Stimulated activated memory B cell treated with anti-CD40 and anti-IgM and Interleukin-4, amounts not matched to agents 10 μg/mL and 1 μg/mL and 100 μg/mL, for 72 hours (primary cell): ENCODE data around the gene CDON.

Experiments
- ATAC-seq: fragments of 150-1000 bp; cut with Tn5 transposase; 2 replicates; pipeline ENCODE4 v1.10.0; 2021
- H3K27ac Mint-ChIP-seq: one replicate; pipeline ENCODE4 v1.8.0; 2022; ENCODE audit warnings: mild to moderate bottlenecking, mixed read lengths
- H3K27me3 Mint-ChIP-seq: one replicate; pipeline ENCODE4 v1.8.0; 2022; ENCODE audit warnings: mixed read lengths
- H3K36me3 Mint-ChIP-seq: one replicate; pipeline ENCODE4 v1.8.0; 2022; ENCODE audit warnings: mixed read lengths
- H3K4me1 Mint-ChIP-seq: one replicate; pipeline ENCODE4 v1.8.0; 2022; ENCODE audit warnings: mixed read lengths
- H3K4me3 Mint-ChIP-seq: one replicate; pipeline ENCODE4 v1.8.0; 2022; ENCODE audit warnings: mild to moderate bottlenecking, moderate library complexity, mixed read lengths
- H3K9me3 Mint-ChIP-seq: one replicate; pipeline ENCODE4 v1.8.0; 2022; ENCODE audit warnings: mixed read lengths

CDON gene, protein sequence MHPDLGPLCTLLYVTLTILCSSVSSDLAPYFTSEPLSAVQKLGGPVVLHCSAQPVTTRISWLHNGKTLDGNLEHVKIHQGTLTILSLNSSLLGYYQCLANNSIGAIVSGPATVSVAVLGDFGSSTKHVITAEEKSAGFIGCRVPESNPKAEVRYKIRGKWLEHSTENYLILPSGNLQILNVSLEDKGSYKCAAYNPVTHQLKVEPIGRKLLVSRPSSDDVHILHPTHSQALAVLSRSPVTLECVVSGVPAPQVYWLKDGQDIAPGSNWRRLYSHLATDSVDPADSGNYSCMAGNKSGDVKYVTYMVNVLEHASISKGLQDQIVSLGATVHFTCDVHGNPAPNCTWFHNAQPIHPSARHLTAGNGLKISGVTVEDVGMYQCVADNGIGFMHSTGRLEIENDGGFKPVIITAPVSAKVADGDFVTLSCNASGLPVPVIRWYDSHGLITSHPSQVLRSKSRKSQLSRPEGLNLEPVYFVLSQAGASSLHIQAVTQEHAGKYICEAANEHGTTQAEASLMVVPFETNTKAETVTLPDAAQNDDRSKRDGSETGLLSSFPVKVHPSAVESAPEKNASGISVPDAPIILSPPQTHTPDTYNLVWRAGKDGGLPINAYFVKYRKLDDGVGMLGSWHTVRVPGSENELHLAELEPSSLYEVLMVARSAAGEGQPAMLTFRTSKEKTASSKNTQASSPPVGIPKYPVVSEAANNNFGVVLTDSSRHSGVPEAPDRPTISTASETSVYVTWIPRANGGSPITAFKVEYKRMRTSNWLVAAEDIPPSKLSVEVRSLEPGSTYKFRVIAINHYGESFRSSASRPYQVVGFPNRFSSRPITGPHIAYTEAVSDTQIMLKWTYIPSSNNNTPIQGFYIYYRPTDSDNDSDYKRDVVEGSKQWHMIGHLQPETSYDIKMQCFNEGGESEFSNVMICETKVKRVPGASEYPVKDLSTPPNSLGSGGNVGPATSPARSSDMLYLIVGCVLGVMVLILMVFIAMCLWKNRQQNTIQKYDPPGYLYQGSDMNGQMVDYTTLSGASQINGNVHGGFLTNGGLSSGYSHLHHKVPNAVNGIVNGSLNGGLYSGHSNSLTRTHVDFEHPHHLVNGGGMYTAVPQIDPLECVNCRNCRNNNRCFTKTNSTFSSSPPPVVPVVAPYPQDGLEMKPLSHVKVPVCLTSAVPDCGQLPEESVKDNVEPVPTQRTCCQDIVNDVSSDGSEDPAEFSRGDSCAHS (N-terminal part only)

DNA sequence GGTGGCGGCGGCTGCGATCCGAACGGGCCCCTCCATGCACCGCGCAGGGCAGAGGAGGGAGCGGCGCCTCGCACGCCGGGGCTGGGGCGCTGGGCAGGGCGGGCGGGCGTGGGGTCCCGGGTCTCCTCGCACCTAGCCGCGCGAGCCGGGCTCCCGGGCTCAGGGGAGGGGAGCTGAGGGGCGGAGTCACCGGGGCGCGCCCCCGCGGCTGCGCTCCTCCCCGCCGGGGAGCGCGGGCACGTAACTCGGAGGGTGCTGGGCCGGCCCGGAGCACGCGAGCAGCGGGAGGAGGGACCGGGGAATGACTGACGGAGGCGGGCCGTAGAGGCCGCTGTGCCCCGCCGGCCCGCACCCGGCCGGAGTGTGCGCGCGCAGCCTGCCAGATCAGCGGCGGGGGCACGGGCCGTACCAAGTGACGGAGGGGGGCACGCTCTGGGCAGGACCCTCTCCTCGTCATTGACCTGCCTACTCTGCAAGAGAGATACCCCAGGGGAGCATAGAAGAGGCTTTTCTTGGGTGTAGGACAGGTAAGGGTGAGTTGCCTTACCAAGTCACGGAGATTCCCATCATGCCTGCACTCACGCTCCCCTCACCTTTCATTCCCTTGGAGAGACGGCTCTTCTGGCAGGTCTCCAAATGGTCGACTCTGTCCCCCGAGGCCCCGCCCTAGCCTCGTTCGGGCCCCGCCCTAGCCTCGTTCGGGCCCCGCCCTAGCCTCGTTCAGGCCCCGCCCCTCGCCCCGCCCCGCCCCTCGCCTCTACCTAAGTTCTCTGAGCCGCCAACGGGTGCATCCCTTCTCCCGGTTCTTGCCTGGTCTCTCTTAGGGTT lies at the start of gene CDON:
Gene CDON (minus strand): TSS at position 188 of the 828 bp plus-strand sequence. CDS start 39,390 bp downstream, outside the sequence.
- no peaks in the 10 kb centered on the region for H3K36me3 Mint-ChIP-seq
- peaks cover 3% of the 10 kb centered on the region for H3K9me3 Mint-ChIP-seq
- peak within 1 kb of the TSS; percentile 91 for H3K27ac Mint-ChIP-seq
- peaks cover 5% of the 10 kb centered on the region for H3K4me1 Mint-ChIP-seq
- peak within 1 kb of the TSS; percentile 76 for H3K4me3 Mint-ChIP-seq
- ATAC-seq: peak; percentile 97
- H3K27me3 Mint-ChIP-seq: peaks cover 47% of the 10 kb centered on the region

DNA sequence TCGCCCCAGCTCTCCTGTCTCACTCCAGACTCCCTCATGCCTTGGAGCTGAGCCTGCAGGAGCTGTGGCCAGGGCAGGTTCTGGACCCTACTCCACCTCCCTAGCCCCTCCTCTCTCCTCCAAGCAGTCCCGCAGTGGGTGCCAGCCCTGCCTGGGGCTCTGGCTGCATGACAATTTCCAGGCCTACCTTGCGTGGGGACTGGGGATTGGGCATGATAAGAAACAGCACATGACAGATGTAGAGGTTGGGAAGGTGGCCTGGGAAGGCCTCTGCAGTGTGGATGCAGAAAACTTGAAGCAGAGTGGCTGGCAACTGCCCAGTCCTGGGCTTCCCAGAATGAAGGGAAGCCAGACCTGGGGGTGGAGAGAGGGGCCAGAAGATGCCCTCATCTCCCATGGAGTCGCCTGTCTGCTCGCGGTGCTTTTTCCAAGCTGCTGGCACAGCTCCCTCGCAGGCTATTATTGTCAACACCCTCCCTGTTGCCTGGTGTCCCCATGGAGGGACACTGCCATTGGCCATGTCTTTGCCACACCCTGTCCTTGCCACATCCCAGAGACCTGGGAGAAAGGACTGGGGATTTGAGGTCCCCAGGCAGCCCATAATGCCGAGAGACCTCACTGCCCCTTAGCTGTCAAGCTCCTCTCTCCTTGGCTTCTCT lies 48.9 kb upstream of the CDON start:
- H3K4me1 Mint-ChIP-seq: no peaks in the 10 kb centered on the region
- no peak overlapping the region for H3K27ac Mint-ChIP-seq
- peaks cover 55% of the 10 kb centered on the region for H3K27me3 Mint-ChIP-seq
- peaks cover 2% of the 10 kb centered on the region for H3K9me3 Mint-ChIP-seq
- no peaks in the 10 kb centered on the region for H3K36me3 Mint-ChIP-seq
- no peak overlapping the region for H3K4me3 Mint-ChIP-seq
- no peak for ATAC-seq

DNA sequence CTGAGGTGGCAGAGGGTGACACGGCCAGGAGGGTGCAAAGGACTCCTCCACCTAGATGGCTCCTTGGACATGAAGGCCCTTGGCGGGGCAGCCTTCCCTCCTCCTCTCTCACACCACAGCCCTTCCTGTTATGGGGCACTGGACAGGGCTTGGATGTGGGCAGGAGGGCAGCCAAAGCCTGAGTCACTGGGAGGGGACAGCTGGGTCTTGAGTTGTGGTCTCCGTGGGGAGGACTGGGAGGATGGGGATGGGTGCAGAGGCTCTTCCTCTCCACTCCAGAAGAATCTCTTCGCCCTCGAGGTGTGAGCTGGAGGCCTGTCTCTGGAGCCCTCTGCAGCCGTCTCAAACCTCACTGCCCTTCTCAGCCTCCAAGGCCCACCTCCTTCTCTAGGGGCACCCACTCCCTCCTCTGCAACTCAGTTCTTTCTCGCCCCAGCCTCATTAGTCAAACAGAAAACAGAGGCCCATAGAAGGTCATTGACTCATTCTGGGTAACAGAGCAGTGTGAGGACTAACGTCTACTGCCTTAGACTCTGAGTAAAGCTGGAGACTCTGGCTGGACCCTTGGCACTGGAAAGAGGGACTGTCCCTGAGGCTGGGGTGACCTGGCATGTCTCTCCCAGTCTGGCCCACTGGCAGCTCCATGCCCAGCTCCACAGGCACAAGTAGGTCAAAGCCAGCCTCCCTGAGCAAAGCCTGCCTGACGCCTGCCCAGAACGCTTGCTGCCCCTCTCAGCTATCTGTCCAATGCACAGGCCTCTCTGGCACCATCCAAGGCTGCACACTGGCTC lies 47.5 kb upstream of the CDON start:
- Mint-ChIP-seq H3K27me3 (peaks cover 58% of the 10 kb centered on the region), H3K4me3 (no peak overlapping the region)
- ATAC-seq: no peak

DNA sequence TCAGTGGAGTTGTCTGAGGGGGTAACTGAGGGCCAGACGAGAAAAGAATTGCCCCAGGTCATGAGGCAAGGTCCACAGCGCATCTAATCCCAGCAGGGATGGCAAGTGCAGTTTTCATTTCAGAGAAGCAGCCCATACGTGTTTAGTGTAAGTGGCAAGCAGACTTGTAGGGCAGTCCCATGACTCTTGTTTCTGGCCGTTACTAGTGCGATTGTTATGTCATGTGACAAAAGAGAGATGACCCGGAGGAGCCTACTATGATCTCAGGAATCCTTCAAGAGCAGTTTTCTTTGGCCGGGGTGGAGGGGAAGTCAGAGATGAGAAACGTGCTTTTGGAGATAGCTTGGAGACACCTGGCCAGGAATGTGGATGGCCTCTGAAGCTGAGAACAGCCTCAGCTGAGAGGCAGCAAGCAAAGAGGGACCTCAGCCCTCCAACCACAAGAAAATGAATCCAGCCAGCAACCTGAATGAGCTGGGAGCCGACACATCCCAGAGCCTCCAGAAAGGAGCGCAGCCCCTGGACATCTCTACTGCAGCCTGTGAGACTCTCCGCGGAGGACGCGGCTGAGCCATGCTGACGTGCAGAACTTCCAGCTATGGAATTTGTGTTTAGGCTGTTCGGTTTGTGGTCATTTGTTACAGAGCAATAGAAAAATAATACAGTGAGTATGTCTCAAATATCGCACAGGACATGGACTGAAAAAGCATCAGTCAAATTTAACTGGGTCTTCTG lies 44.1 kb upstream of the CDON start:
- peaks cover 2% of the 10 kb centered on the region for H3K9me3 Mint-ChIP-seq
- H3K4me1 Mint-ChIP-seq: no peaks in the 10 kb centered on the region
- H3K36me3 Mint-ChIP-seq: no peaks in the 10 kb centered on the region
- H3K4me3 Mint-ChIP-seq: no peak overlapping the region
- no peak overlapping the region for H3K27ac Mint-ChIP-seq
- peaks cover 49% of the 10 kb centered on the region for H3K27me3 Mint-ChIP-seq
- no peak for ATAC-seq

More for the DNA sequence above, 47.5 kb upstream of the CDON start:
- peaks cover 2% of the 10 kb centered on the region for H3K9me3 Mint-ChIP-seq
- H3K27ac Mint-ChIP-seq: no peak overlapping the region
- no peaks in the 10 kb centered on the region for H3K4me1 Mint-ChIP-seq
- H3K36me3 Mint-ChIP-seq: no peaks in the 10 kb centered on the region

DNA sequence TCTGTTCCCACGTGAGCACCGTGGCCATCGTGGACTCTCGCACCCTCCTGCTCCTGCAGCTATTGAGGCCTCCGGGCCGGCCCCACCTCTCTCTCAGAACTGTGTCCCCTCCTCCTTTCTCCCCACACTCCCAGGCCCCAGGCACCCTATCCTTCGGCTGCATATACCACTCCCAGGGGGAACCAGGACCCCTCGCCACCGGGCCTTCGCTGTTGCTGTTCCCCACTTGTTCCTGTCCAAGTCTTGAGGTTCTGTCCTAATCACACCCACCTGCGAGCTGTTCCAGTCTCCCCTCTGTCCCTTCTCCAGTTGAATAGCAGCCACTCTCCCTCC lies 43.0 kb upstream of the CDON start:
- no peak for ATAC-seq
- Mint-ChIP-seq H3K4me1 (no peaks in the 10 kb centered on the region), H3K27ac (no peak overlapping the region), H3K27me3 (peaks cover 49% of the 10 kb centered on the region), H3K4me3 (no peak overlapping the region), H3K36me3 (no peaks in the 10 kb centered on the region), H3K9me3 (peaks cover 2% of the 10 kb centered on the region)

DNA sequence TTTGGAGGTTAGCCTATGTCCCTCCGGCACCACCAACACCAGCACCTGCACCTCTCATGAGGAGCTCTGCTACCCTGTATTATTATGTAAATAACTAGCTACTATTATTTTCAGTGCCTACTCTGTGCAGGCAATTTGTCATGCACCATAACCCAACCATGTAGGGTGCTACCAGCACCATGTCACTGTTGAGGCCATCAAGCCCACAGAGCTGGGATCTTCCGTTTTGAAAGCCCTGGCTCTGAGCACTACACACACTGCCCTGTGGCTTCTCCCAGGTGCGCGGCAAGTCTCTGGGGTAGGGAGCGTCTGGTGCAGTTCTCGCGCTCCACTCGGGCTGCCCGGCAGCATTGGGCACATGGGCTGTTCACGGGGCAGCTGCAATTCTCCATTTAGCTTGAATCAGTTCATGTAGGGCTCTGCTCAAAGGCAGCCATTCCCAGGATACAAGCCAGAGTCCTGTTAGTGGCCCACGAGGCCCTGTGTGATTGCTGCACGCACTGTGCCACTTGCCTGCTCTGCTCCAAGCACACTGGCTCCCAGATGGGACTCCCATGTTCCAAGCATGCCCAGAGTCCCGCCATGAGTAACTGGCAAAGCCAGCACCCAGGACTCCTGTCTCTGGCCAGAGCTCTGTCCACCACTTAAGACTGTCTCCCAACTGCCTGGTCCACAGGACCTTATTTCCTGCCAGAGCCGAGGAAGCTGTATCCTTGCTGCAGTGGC lies 42.5 kb upstream of the CDON start:
- H3K9me3 Mint-ChIP-seq: peaks cover 2% of the 10 kb centered on the region
- H3K4me3 Mint-ChIP-seq: no peak overlapping the region
- no peaks in the 10 kb centered on the region for H3K4me1 Mint-ChIP-seq
- no peak for ATAC-seq
- no peak overlapping the region for H3K27ac Mint-ChIP-seq
- peaks cover 44% of the 10 kb centered on the region for H3K27me3 Mint-ChIP-seq
- H3K36me3 Mint-ChIP-seq: no peaks in the 10 kb centered on the region

DNA sequence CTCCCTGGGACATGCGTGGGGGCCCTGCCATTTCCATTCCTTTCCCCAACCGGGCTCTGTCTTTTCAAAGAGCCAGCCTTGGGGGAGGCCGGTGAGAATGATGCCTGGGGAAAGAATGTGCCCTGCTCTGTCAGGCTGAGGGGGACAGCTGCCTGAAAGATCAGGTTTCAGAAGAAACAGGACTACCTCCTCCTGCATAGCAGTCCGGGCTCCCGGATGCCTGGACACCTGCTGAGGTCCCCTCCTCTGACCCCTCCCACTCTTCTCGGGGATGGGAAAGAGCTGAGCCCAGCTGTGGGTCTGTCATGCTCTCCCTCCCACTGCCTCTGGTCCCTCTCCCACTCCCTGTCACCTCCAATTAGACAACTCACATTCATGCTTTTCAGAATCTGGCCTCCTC lies 41.8 kb upstream of the CDON start:
- peaks cover 2% of the 10 kb centered on the region for H3K9me3 Mint-ChIP-seq
- no peaks in the 10 kb centered on the region for H3K36me3 Mint-ChIP-seq
- no peak overlapping the region for H3K4me3 Mint-ChIP-seq
- H3K27me3 Mint-ChIP-seq: peaks cover 39% of the 10 kb centered on the region
- no peak overlapping the region for H3K27ac Mint-ChIP-seq
- H3K4me1 Mint-ChIP-seq: no peaks in the 10 kb centered on the region
- no peak for ATAC-seq

DNA sequence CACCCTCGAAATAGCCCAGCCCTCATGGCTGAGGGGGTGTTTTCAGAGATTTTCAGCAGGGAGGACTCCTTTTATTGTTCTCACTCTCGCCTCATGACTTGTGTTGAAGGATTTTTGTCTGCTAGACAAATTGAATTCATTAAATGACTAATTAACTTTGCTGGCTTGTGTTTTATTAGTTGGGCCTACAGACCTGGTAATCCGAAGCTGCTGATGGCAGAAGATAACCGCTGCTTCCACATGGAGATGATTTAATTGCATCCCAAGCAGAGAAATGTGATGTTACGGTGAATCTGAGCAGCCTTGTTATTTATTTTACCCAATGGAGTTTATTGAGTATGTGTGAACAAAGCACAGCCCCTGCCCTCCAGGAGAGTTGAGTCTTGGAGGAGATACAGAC lies 40.5 kb upstream of the CDON start:
- Mint-ChIP-seq H3K27me3 (peaks cover 43% of the 10 kb centered on the region), H3K27ac (no peak overlapping the region), H3K36me3 (no peaks in the 10 kb centered on the region), H3K4me3 (no peak overlapping the region), H3K4me1 (no peaks in the 10 kb centered on the region), H3K9me3 (peaks cover 2% of the 10 kb centered on the region)
- no peak for ATAC-seq

DNA sequence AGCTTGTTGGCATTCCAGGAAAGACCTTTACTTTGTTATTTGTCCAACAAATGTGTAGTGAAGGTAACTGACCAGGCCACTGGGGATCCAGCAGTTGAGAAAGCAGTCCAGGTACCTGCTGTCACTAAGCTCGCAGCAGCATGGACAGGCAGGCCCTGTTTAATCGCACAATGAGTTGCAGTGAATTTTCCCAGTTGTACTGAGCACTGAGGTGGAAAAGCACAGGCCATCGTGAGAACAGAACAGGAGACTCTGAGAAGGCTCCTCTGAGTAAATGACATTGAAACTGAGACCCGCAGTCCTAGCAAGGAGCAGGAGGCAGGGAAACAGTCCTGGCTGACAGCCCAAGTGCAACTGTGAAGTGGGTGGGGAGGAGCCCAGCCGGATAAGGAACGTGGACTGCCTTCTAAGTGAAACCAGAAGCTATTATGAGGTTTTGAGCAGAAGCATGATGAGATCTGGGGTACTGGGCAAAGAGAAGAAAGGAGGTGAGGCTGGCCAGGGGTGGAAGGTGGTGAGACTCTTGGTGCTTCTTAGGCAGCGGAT lies 39.8 kb upstream of the CDON start:
- Mint-ChIP-seq H3K4me3 (no peak overlapping the region), H3K9me3 (no peaks in the 10 kb centered on the region), H3K4me1 (no peaks in the 10 kb centered on the region), H3K36me3 (no peaks in the 10 kb centered on the region), H3K27me3 (peaks cover 49% of the 10 kb centered on the region), H3K27ac (no peak overlapping the region)
- ATAC-seq: no peak

DNA sequence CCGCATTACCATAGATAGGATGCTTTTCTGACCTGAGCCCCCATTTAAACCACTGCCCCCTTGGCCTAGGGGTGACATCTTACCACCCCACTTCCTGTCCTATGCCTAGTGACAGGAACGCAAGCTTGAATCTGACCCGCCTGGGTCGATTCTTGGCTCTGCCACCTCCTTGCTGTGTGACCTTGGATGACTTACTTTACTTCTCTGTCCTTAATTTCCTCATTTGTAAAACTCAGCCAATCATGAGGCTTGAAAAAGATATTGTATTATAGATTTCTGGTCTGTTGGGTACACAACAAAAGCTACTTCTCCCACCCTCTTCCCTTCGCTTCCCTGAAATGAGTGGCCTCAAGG lies 39.2 kb upstream of the CDON start:
- Mint-ChIP-seq H3K27ac (no peak overlapping the region), H3K4me1 (no peaks in the 10 kb centered on the region), H3K4me3 (no peak overlapping the region), H3K9me3 (no peaks in the 10 kb centered on the region), H3K36me3 (no peaks in the 10 kb centered on the region), H3K27me3 (peaks cover 50% of the 10 kb centered on the region)
- no peak for ATAC-seq

DNA sequence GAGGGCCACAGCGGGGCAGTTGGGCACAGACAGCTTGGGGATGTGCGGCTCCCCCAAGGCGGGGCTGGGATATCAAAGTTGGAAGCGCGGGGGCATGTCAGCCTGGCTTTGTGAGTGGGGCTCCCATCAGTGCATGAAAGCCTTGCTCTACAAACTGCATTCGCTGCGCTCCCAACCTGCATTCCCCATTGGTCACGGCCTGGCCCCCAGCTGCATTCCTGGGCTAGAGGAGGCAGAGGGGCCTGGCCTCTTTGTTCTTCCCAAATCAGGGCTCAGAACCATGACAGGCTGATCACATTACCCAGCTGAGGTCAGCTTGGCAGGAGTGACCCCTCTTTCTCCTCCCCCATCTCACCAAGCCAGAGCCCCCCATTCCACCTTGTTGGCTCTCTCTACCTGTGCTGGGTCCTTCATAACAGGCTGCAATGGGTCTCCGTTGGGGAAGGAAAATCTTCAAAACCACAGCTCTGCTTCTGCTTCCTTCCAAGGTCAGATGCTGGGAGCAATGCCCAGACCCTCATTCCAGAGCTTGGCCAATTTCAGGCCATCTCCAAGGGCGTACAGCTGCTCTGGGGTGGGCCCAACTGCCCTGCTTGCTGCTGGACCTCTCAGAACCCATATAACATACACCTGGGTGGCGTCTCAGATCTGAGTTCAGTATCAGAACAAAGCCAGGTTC lies 38.7 kb upstream of the CDON start:
- no peak overlapping the region for H3K27ac Mint-ChIP-seq
- peaks cover 50% of the 10 kb centered on the region for H3K27me3 Mint-ChIP-seq

DNA sequence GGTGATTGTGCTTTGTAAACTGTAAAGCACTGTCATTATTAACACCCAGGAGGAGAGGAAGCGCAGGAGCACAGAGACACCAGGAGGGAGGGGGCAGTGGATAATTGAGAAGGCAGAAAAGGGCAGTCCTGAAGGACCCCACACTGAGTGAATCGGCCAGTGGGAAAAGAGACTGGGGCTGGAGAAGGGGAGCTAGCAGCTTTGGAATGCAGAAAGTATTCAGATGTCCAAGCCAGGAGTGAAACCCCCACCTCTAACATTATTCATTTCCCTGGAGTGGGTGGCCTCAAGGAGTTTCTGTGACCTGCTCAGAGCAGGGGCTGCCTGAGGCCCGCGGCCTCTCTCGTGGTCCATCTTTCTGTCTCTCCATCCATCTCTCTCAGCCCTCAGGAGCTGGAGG lies 38.0 kb upstream of the CDON start:
- Mint-ChIP-seq H3K4me3 (no peak overlapping the region), H3K4me1 (no peaks in the 10 kb centered on the region), H3K9me3 (no peaks in the 10 kb centered on the region), H3K36me3 (no peaks in the 10 kb centered on the region), H3K27ac (no peak overlapping the region), H3K27me3 (peaks cover 48% of the 10 kb centered on the region)
- no peak for ATAC-seq

More for the DNA sequence above, 38.7 kb upstream of the CDON start:
- H3K4me1 Mint-ChIP-seq: no peaks in the 10 kb centered on the region
- no peak overlapping the region for H3K4me3 Mint-ChIP-seq
- no peak for ATAC-seq
- no peaks in the 10 kb centered on the region for H3K36me3 Mint-ChIP-seq
- H3K9me3 Mint-ChIP-seq: no peaks in the 10 kb centered on the region
